ENCODE data around the gene TRIM5. TPM values are rescaled to one million over a fixed set of nuclear protein-coding genes. Genes with fewer than 3 reads are reported as not detected.
"Not testable (repeated sequence)": the region's sequence is repeated elsewhere in the genome, so short reads cannot be mapped to it uniquely, and the experiment has no call there.

TRIM5 gene
- polyA plus RNA-seq, 3 donors: 34.1 to 51.7 (median 43.5) TPM

- no peak for DNase-seq
Measured at GRCh38 chr11:5690736-5691135, 5.9 kb upstream of the TRIM5 start.

DNA sequence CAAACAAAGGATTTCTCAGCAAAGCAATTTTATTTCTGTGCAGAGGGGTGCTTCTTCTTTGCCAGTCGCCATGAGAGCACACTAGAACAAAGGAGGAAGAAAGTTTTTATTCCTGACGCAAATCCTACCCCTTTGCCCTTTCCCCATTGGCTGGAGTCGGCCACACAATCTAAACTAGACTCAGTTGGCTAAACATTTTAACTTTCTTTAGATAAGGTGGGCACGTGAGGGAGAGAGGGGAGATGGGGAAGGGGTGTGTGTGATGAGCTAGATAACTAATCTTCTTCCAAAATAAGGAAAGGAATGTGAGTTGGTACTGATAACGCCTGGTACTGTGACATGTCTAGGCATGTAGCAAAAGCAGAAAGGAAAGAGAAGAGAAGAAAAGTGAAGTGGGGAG, 5.3 kb upstream of the TRIM5 start:
- no peak for DNase-seq

- DNase-seq: peak; percentile 17
Measured at GRCh38 chr11:5689551-5689983, 4.7 kb upstream of the TRIM5 start, which contains the start of gene TRIM22. TRIM22 (plus strand) TSS chr11:5689790; CDS start chr11:5696233, 6,443 bp downstream.

GRCh38 chr11:5688482-5688881, 3.6 kb upstream of the TRIM5 start:
- DNase-seq: no peak

GRCh38 chr11:5686426-5686825, 1.6 kb upstream of the TRIM5 start:
- DNase-seq: no peak

DNA sequence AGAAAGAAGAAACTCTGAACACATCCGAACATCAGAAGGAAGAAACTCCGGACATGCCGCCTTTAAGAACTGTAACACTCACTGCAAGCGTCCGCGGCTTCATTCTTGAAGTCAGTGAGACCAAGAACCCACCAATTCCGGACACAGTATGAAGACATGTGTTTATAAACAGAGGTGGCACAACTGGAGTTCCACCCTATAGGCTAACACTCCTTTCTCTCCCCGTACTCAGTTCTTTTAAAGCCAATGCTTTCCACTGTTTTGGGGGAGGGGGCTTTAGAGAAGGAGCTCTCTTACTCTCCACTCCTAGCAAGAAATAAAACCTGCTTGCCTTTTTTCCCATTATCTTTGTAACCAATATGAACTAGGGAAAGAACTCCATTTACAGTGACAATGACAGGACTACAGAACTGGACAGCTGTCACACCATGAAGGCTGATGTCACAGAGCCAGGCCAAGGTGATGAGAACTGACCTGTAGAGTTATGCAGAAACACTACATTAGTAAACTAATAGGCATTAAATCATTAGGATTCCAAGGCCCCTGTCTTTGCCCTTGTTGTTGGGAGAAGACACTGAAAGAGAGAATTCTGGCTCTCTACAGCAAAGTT, 733 bp downstream of the TRIM5 start:
- peak; percentile 3 for DNase-seq

DNA sequence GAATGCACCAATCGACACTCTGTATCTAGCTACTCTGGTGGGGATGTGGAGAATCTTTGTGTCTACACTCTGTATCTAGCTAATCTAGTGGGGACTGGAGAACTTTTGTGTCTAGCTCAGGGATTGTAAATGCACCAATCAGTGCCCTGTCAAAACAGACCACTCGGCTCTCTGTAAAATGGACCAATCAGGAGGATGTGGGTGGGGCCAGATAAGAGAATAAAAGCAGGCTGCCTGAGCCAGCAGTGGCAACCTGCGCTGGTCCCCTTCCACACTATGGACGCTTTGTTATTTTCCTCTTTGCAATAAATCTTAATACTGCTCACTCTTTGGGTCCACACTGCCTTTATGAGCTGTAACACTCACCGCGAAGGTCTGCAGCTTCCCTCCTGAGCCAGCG, 1.3 kb downstream of the TRIM5 start:
- not testable (repeated sequence) for DNase-seq

- not testable (repeated sequence) for DNase-seq
Measured at GRCh38 chr11:5682890-5683441, 1.9 kb downstream of the TRIM5 start.

DNA sequence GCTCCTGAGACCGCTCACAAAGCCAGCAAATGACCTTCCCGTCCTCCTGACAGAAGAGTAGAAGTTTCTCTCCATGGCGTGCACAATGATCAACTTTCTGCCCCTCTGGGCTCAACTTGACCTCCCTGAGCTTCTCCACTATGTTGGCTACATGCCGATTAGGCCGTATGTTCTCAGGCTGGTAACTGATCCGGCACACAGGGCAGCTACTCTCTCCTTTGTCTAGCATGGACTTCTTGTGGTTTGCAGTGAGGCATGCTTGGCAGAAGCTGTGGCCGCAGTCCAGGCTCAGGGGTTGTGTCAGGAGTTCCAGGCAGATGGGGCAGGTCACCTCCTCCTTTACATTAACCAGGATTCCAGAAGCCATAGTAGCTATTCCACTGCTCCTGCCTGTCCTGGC, 5.1 kb downstream of the TRIM5 start:
- no peak for DNase-seq

- no peak for DNase-seq
Measured at GRCh38 chr11:5674391-5674790, 10.5 kb downstream of the TRIM5 start.

GRCh38 chr11:5671831-5672230, 13.0 kb downstream of the TRIM5 start:
- DNase-seq: no peak

DNA sequence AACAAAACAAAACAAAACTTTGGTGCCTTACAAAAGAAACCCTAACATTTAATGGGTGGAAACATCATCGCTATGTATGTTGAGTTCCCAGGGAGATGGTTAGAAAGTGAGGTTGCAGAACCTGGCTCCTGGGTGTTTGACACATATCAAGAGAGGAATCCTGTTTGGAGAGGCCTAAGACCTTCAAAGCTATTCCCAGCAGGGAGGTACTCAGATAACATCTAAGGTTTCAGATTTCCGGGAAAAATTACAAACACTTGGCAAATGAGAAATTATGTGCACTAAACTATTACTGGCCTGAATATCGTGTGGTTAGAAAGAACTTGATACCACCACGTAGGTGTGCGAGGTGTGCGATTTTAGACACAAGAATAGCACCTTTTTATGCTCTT, 18.5 kb downstream of the TRIM5 start:
- DNase-seq: no peak

- DNase-seq: no peak
Measured at GRCh38 chr11:5665746-5666401, 19.0 kb downstream of the TRIM5 start.

DNA sequence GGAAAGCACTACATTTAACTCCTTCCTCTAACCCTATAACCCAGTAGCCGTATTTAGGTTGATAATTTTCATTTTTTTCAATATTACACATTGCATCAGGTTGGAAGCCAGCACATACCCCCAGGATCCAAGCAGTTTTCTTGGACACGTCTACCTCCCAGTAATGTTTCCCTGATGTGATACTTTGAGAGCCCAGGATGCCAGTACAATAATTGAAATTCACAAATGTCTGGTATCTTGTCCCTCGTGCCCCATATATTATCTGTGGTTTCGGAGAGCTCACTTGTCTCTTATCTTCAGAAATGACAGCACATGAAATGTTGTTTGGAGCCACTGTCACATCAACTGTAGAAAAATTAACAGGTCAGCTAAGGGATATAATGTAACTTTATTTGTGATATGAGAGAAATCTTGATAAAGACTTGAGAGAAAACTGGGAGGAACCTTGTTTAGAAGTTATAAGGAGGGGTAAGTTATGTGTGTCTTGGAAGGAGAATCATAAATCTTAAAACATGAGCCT, 19.8 kb downstream of the TRIM5 start:
- DNase-seq: no peak

- no peak for DNase-seq
Measured at GRCh38 chr11:5663511-5663910, 21.4 kb downstream of the TRIM5 start.

DNA sequence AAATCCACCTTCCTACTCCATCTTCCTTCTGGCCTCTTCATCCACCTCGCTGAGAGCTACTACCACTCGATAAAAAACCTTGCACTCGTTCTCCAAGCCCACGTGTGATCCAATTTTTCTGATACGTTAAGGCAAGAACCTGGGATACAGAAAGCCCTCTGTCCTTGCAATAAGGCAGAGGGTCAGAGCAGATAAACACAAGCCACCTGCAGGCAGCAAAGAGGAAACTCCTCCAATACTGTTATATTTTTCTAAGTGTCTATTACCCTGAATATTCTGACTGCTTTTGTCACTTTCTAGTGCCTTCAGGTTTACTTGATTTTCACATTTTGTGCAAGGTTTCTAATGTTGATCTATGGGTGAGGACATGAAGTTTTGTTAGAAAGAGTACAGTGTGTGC, 26.6 kb downstream of the TRIM5 start:
- DNase-seq: no peak

GRCh38 chr11:5656956-5657355, 27.9 kb downstream of the TRIM5 start:
- not testable (repeated sequence) for DNase-seq

- no peak for DNase-seq
Measured at GRCh38 chr11:5655474-5655873, 29.4 kb downstream of the TRIM5 start.

- no peak for DNase-seq
Measured at GRCh38 chr11:5646139-5646538, 38.7 kb downstream of the TRIM5 start.

GRCh38 chr11:5643585-5643984, 41.3 kb downstream of the TRIM5 start:
- no peak for DNase-seq

DNA sequence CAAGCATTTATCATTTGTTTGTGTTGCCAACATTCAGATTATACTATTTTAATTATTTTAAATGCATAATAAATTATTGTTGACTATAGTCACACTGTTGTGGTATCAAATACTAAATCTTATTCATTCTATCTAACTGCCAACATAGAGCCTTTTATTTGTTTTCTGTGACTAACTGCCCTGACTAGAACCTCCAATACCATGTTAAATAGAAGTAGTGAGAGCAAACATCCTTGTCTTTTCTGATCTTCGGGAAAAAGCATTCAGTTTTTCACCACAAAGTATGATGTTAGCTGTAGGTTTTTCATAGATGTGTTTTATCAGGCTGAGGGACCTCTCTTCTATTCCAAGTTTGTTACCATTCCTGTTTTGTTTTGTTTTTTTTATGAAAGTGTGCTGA, 44.9 kb downstream of the TRIM5 start:
- no peak for DNase-seq

- no peak for DNase-seq
Measured at GRCh38 chr11:5631969-5632635, 52.8 kb downstream of the TRIM5 start.

GRCh38 chr11:5631417-5631816, 53.5 kb downstream of the TRIM5 start:
- DNase-seq: no peak
